Measurements from ENCODE around the gene TOR1AIP1. TPM values are rescaled to one million over a fixed set of nuclear protein-coding genes. Genes with fewer than 3 reads are reported as not detected.
A peak's percentile ranks its signal among the peaks of the same experiment; 100 is the strongest.

The TOR1AIP1 gene
- total and polyA plus RNA-seq, 2 of the 4 experiments (the other 2 are of a cell fraction) = 20.7 to 64.5 TPM

DNA sequence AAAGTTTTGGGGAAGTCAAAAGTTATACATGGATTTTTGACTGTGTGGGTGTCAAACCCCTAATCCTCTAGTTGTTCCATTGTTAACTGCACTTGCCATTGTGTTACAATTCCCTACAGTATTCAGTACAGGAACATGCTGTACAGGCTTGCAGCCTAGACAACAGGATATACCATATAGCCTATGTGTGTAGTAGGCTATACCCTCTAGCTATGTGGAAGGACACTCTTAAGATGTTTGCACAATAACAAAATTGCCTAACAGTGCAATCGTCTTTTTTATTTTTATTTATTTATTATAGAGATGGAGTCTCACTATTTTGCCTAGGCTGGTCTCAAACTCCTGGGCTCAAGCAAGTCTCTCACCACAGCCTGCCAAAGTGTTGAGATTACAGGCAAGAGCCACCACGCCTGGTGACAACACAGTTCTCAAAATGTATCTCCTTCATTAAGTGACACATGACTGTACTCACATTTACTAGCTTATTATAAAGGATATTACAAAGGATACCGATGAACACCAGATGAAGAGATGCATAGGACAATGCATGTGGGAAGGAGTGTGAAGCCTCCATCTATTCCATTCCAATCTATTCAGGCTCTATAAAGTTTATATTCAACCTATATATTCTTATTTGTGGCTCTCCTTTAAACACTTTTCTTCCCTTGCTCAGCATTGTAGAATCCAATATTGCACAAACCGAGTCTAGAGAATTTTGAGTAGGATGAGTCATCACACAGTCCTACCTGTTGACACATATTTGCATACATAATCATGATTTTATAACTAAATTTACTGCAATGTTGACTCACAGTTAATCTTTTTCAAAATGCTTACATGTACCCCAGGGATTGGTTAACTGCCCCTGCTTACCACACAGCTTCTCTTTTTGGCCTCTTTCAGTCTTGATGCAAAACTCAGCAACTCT, 44.1 kb downstream of the TOR1AIP1 start:
- intact Hi-C loops (cut with micrococcal nuclease) (no loop called here), in situ Hi-C loops (cut with MboI; ENCODE audit: low sequenced_read_pairs) (no loop called here), dilution Hi-C loops (cut with HindIII; ENCODE audit: low sequenced_read_pairs, unreplicated experiment) (no loop called here)
- H4K91ac ChIP-seq (ENCODE audit: insufficient read depth, low read depth, low read length) = no peak overlapping the region; the same call in 1 of the 2 replicates
- no peaks in the 10 kb centered on the region for H3K79me1 ChIP-seq (ENCODE audit: low read depth in 1 of 2, low read length in 2 of 2)
- no TSS peak for BruUV-seq (replicated peaks)
- H3K9ac ChIP-seq (ENCODE audit: low read depth, low read length) = no peak overlapping the region
- no peaks in the 10 kb centered on the region for H3K9me3 ChIP-seq (ENCODE audit: control insufficient read depth, insufficient read depth, low read length)
- POLR2A ChIA-PET (ENCODE audit: unreplicated experiment) = no interaction called here
- H4K20me1 ChIP-seq (ENCODE audit: insufficient read depth, low read length) = no peaks in the 10 kb centered on the region
- 0 out of 2 replicates have a peak overlapping the region, but pooled peaks have one; percentile 7 for H2AK5ac ChIP-seq (ENCODE audit: low read depth, low read length)
- peak; percentile 81 for DNase-seq
- H3K4me3 ChIP-seq (ENCODE audit: insufficient read depth, low read depth, low read length) = no peak overlapping the region
- H3K36me3 ChIP-seq (ENCODE audit: control insufficient read depth, insufficient read depth, low read length) = no peaks in the 10 kb centered on the region; the same call in 1 of the 2 replicates
- no peak overlapping the region for H2AK9ac ChIP-seq (replicated peaks; ENCODE audit: low read depth, low read length, poor library complexity)
- ATAC-seq (ENCODE audit: low read depth) = peak; percentile 77
- H3K4me1 ChIP-seq (ENCODE audit: control insufficient read depth, insufficient read depth, low read length) = peaks cover 3% of the 10 kb centered on the region
- H2AFZ ChIP-seq (replicated peaks; ENCODE audit: low read length, poor library complexity) = no peak overlapping the region
- no peak overlapping the region for H3K56ac ChIP-seq (ENCODE audit: extremely low read depth, insufficient read depth, low read length)
- peak overlapping the region; percentile 43; the same call in 1 of the 2 replicates for H3K27ac ChIP-seq (ENCODE audit: insufficient read depth, low read length)
- 0 out of 2 replicates have a peak overlapping the region, but pooled peaks have one; percentile 60 for H3K23ac ChIP-seq (ENCODE audit: low read depth, low read length)
- 0 out of 4 replicates have a peak overlapping the region, but pooled peaks of 1 of the 2 experiments have one; percentile 11 for H4K8ac ChIP-seq (ENCODE audit: low read depth in 2 of 2, low read length in 2 of 2)
- peak overlapping the region; percentile 65 for H2BK5ac ChIP-seq (ENCODE audit: low read depth, low read length, poor library complexity, severe bottlenecking)
- H3K27me3 ChIP-seq (ENCODE audit: control insufficient read depth, insufficient read depth, low read length) = no peaks in the 10 kb centered on the region
- H4K5ac ChIP-seq (ENCODE audit: low read depth, low read length) = no peak overlapping the region
- H3K9me1 ChIP-seq (ENCODE audit: insufficient read depth, low read length) = no peaks in the 10 kb centered on the region; the same call in 1 of the 2 replicates
- peak overlapping the region; percentile 6; the same call in 1 of the 2 replicates for H3K4me2 ChIP-seq (ENCODE audit: low read depth, low read length)
- no CpG with 5 or more reads among the region's 4 CpGs for WGBS, 2 experiments (ENCODE audit: extremely low coverage in 2 of 2, insufficient read length in 1 of 2)
- peak; percentile 86 for TF ChIP-seq CEBPB (IDR thresholded peaks at IDR 0.05; ENCODE audit: low read depth, low read length)
- TF ChIP-seq POLR2A (IDR thresholded peaks at IDR 0.05; ENCODE audit: low read depth, low read length) = no peak
- TF ChIP-seq, protein P1, sequence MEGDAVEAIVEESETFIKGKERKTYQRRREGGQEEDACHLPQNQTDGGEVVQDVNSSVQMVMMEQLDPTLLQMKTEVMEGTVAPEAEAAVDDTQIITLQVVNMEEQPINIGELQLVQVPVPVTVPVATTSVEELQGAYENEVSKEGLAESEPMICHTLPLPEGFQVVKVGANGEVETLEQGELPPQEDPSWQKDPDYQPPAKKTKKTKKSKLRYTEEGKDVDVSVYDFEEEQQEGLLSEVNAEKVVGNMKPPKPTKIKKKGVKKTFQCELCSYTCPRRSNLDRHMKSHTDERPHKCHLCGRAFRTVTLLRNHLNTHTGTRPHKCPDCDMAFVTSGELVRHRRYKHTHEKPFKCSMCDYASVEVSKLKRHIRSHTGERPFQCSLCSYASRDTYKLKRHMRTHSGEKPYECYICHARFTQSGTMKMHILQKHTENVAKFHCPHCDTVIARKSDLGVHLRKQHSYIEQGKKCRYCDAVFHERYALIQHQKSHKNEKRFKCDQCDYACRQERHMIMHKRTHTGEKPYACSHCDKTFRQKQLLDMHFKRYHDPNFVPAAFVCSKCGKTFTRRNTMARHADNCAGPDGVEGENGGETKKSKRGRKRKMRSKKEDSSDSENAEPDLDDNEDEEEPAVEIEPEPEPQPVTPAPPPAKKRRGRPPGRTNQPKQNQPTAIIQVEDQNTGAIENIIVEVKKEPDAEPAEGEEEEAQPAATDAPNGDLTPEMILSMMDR (conservative IDR thresholded peaks at IDR 0.05; ENCODE audit: low read depth, low read length) = no peak
- TF ChIP-seq FOS (IDR thresholded peaks at IDR 0.05; ENCODE audit: low read depth, low read length) = peak; percentile 96
- no peak for TF ChIP-seq CHD1 (IDR thresholded peaks at IDR 0.05; ENCODE audit: low read depth, low read length)
- TF ChIP-seq MAFK (IDR thresholded peaks at IDR 0.05; ENCODE audit: low read depth, low read length) = peak; percentile 51
- no peak overlapping the region for H3K18ac ChIP-seq (ENCODE audit: low read depth, low read length)
- no peak overlapping the region for H2BK120ac ChIP-seq (ENCODE audit: low read depth, low read length)
- CTCF ChIA-PET = interaction anchor here (1.1 kb wide), 1 partner anchor 12 kb away, joined by 4 read pairs; no protein-coding TSS in a partner anchor
- H2BK15ac ChIP-seq (ENCODE audit: low read depth, low read length) = no peak overlapping the region
- H3K14ac ChIP-seq (replicated peaks; ENCODE audit: low read depth, low read length) = no peak overlapping the region
- no peak overlapping the region for H3K4ac ChIP-seq (ENCODE audit: low read depth, low read length)
- peak overlapping the region; percentile 80; the same call in 1 of the 2 replicates for H2BK20ac ChIP-seq (ENCODE audit: low read depth, low read length)

Data from IMR-90 (cell line).